ENCODE measurements around the gene IKZF2.
A peak's percentile ranks its signal among the peaks of the same experiment; 100 is the strongest.

Gene IKZF2

GRCh38 chr2:213151437-213152064 is at the start of gene IKZF2:
TSS of gene IKZF2 (minus strand) at chr2:213151612. CDS start at chr2:213148629, 2,983 bp downstream.
- peak; percentile 68 to 81 for DNase-seq

- DNase-seq: no peak
Measured at GRCh38 chr2:213199871-213200270, 48.5 kb upstream of the IKZF2 start.

DNA sequence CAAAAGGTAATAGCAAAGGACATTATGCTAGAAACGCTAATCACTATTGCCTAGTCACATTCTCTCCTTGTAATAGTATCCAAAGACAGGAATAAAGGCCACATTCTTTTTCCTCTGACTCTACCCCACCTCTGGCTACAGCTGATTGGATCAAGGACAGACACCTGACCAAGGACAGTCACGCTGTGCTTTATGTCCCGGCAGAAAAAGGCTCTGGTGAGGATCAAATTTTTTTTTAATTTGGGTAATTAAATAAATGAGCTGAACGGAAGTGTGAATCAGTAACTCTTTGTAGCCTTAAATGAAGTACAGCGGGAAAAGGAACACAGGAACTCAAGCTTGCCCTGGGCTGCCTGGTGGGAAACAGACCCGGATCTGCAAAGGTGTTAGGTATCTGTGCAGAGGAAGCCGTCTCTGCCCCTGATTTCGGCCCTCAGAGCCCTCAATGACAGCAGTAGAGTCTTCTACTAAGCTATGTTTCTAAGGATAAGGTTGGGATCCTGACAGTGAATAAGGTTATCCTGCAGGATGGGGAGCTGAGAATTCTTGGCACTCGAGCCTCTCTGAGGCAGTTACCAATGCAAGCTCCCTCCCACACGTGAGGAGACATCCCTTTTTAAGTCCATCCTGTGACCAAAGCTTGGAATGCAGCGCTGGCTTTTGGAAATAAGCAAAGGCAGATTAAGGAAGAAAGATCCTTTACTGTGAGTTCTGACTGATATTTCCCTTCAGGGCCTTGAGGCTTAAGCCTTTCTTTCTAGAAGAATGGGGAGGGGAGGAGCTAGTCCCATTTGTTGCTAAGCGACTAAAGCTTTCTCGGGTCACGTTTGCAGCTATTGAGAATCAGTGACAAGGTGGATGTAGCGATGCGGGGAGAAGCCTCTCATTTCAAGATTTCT is 37.8 kb upstream of the IKZF2 start:
- DNase-seq: no peak

GRCh38 chr2:213188533-213188867 is 37.1 kb upstream of the IKZF2 start:
- no peak for DNase-seq

GRCh38 chr2:213187833-213188532 is 36.6 kb upstream of the IKZF2 start:
- DNase-seq: no peak

DNA sequence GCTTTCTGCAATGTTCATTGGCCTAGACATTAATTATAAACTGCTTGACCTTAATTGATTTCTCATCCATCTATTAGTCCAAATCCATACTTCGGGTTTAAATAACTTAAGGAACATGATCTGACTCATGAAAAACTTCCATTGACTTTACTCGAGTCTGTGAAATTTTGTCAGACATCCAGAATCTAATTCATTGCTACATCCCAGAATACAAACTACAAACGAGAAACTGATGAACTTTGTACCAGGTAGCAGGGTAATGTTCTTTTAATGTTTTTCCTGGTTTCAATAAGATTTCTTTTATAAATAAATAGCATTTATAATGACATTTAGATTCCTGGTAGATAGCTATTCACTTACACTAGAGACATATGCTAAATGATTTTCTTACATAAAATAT is 36.0 kb upstream of the IKZF2 start:
- DNase-seq: no peak

- DNase-seq: no peak
Measured at GRCh38 chr2:213185147-213185822, 33.9 kb upstream of the IKZF2 start.

GRCh38 chr2:213181712-213182111 is 30.3 kb upstream of the IKZF2 start:
- DNase-seq: no peak

DNA sequence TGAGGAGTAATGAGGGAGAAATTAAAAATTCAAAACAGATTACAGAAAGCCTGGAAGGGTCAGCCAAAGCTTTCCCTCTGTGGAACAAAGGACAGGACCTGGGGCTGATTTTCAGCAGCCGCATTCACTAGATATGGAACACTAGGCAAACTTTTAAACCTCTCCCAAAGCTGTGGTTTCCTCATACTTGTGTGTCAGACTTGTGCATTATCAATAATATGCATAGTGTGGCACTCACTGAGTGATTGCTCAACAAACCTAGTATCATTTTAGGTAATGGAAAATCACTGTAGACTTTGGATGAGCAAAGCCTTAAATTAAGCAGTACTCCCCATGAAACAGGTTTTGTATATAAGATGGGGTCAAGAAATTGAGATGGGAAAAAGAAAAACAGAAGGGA is 26.3 kb upstream of the IKZF2 start:
- no peak for DNase-seq

DNA sequence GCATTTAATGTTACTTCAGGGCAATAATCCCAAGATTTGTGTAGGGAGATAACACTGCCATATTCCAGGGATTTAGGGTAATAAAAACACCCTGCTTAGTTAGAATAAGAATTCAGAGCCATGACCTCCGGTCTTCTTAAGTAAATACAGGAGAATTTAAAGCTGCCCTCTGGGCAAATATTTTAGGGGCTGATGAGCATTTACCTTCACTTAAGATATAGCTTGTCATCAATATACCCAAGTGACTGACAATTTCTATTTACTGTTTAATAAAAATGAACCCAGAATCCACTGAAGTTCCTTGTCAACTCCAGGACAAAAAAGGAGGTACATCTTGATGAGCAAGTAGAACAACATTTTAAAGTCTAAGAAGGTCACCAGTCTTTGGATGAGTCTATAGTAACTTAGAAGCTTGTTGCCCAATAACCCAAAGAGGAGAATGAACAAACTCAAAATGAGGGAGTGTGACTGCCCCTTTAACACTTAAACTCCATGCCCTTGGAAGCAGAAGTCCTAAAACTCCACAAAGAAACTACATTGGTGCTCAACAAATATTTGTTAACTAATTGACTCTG is 24.3 kb upstream of the IKZF2 start:
- DNase-seq: no peak

DNA sequence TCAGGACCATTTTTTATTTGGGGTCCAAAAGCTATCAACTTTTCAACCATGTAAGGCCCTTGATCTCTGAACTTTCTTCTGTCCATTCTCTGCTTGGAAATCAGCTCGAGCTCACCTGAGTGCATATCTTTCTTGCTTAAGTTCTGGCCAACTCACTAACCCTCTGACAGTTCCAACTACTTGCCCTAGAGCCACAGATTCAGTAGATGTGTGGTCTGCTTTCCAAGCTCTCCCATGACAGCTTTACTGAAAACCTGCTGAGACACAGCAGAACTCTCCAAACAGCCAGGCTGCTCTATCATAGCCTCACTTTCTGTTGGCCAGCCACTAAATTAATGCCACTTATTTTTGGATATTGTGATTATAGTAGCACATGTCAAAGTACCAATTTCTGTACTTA is 21.2 kb upstream of the IKZF2 start:
- DNase-seq: no peak

- no peak for DNase-seq
Measured at GRCh38 chr2:213171147-213171546, 19.7 kb upstream of the IKZF2 start.

DNA sequence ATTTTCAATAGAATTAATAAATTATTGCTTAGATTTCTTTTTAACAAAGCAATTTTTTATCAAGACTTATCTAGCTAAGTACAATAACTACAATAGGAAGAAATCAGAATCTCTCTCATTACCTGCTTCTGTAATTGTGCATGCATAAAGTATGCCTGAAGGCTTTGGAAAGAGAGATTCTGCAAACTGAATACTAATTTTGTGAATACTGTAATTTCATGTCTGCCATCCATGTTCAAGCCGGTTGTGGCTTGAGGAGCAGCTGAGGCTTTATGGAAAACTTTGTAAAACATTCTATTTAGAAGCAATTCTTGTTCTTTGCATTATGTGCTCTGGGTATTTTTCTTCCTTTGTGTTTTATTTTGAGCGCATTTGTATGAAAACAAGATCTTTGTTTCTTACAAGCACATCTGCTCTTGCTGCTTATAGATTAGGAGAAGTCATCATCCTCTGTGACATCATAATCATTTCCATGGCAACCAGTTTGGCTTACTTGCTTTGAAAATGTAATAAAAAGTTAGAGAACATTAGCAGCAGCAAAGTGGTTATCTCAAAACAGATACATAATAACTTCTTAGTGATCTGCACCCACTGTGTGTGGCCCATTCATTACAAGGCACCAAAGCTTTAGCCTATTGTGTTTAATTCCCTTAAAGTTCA is 16.0 kb upstream of the IKZF2 start:
- DNase-seq: no peak

DNA sequence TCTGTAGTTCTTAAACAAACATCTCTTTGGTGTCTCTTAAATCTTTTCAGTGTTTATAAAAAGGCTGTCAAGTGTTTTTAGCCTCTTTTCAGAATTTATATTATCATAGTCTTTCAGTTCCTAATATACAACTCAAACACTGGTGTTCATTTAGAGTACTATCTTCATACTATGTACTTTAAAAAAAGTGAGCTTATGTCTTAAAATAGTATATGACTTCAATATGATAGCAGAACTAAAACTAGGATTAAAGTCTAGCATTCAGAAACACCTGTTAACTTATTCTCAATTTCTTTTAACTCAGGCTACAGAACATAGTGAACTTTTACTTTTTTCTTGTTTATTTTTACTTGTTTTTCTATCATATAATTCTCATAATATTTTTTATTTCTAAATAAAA is 14.7 kb upstream of the IKZF2 start:
- no peak for DNase-seq

- no peak for DNase-seq
Measured at GRCh38 chr2:213164263-213164662, 12.9 kb upstream of the IKZF2 start.

GRCh38 chr2:213162516-213163118 is 11.2 kb upstream of the IKZF2 start:
- no peak for DNase-seq

GRCh38 chr2:213161759-213162515 is 10.5 kb upstream of the IKZF2 start:
- DNase-seq: no peak

- no peak for DNase-seq
Measured at GRCh38 chr2:213159768-213160167, 8.4 kb upstream of the IKZF2 start.

DNA sequence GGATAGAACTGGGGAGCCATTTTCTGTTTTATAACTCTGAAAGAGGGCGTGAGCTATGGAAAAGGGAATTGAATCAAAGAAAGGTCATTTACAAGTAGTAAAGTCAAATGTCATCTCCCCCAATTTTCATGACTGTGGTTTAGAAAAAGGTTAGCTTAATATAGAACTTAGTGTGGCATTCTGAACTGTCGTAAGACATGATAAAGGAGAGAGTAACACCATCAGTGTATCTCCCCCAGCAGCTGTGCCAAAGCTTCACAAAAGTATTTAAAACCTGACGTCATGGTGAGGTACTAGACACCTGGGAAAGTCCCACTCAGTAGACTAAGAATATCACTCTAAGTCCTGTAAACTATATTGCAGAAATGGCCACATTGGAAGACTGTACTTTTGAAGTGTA is 5.8 kb upstream of the IKZF2 start:
- DNase-seq: no peak

- DNase-seq: no peak
Measured at GRCh38 chr2:213156717-213157116, 5.3 kb upstream of the IKZF2 start.

DNA sequence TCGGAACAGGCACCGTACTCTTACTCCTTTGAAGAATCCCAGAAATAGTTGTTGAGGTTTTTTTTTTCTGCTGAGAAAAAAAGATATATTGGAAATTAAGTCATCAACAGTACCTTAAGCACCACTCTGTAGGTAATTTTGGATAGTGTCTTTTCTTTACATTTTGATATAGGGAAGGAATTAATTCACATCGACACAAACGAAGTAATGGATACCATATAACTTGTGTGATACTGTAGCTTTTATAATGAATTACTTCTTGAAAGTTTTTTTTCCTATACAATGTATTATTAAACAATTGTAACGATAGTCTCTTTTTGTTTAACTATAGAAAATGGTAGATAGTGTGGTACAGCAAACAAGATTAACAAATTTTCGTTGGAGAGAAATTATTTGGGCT is 1.5 kb upstream of the IKZF2 start:
- DNase-seq: no peak

Measured in NCI-H1930 (cell line).